HL-60 (cell line): ENCODE measurements around the gene SF3B1.

ENCODE experiments used
- GABPA ChIP-seq: IDR thresholded peaks from 2 replicates; pipeline ENCODE4 v1.6.1; 2012; ENCODE audit warnings: low read depth
- POLR2AphosphoS5 ChIP-seq: IDR thresholded peaks from 2 replicates; pipeline ENCODE4 v1.6.1; 2012; ENCODE audit warnings: low read depth
- SPI1 ChIP-seq: IDR thresholded peaks from 2 replicates; pipeline ENCODE4 v1.6.1; 2012; ENCODE audit warnings: low read depth, mild to moderate bottlenecking, borderline replicate concordance
- TF ChIP-seq, protein P1 (sequence below): IDR thresholded peaks from one replicate; pipeline ENCODE4 v1.5.1; 2011; ENCODE audit warnings: low read length, control low read depth, inconsistent platforms; ENCODE audit not compliant: insufficient read depth
- TF ChIP-seq, protein P2 (sequence below): IDR thresholded peaks from 2 replicates; pipeline ENCODE4 v1.6.1; 2012; ENCODE audit warnings: low read depth; ENCODE audit not compliant: insufficient replicate concordance

GRCh38 chr2:197464175-197464574, 29.3 kb upstream of the SF3B1 start:
- TF ChIP-seq, protein P1, sequence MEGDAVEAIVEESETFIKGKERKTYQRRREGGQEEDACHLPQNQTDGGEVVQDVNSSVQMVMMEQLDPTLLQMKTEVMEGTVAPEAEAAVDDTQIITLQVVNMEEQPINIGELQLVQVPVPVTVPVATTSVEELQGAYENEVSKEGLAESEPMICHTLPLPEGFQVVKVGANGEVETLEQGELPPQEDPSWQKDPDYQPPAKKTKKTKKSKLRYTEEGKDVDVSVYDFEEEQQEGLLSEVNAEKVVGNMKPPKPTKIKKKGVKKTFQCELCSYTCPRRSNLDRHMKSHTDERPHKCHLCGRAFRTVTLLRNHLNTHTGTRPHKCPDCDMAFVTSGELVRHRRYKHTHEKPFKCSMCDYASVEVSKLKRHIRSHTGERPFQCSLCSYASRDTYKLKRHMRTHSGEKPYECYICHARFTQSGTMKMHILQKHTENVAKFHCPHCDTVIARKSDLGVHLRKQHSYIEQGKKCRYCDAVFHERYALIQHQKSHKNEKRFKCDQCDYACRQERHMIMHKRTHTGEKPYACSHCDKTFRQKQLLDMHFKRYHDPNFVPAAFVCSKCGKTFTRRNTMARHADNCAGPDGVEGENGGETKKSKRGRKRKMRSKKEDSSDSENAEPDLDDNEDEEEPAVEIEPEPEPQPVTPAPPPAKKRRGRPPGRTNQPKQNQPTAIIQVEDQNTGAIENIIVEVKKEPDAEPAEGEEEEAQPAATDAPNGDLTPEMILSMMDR: no peak
- TF ChIP-seq GABPA (no peak), POLR2AphosphoS5 (no peak), SPI1 (no peak)
- TF ChIP-seq, protein P2, sequence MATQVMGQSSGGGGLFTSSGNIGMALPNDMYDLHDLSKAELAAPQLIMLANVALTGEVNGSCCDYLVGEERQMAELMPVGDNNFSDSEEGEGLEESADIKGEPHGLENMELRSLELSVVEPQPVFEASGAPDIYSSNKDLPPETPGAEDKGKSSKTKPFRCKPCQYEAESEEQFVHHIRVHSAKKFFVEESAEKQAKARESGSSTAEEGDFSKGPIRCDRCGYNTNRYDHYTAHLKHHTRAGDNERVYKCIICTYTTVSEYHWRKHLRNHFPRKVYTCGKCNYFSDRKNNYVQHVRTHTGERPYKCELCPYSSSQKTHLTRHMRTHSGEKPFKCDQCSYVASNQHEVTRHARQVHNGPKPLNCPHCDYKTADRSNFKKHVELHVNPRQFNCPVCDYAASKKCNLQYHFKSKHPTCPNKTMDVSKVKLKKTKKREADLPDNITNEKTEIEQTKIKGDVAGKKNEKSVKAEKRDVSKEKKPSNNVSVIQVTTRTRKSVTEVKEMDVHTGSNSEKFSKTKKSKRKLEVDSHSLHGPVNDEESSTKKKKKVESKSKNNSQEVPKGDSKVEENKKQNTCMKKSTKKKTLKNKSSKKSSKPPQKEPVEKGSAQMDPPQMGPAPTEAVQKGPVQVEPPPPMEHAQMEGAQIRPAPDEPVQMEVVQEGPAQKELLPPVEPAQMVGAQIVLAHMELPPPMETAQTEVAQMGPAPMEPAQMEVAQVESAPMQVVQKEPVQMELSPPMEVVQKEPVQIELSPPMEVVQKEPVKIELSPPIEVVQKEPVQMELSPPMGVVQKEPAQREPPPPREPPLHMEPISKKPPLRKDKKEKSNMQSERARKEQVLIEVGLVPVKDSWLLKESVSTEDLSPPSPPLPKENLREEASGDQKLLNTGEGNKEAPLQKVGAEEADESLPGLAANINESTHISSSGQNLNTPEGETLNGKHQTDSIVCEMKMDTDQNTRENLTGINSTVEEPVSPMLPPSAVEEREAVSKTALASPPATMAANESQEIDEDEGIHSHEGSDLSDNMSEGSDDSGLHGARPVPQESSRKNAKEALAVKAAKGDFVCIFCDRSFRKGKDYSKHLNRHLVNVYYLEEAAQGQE: no peak
